HG03196 (cell line): ENCODE measurements around the gene TRA2B.

ENCODE experiments used
- ATAC-seq: cut with Tn5 transposase; IDR thresholded peaks from one replicate; pipeline ENCODE4 v1.9.1; 2021; ENCODE audit not compliant: unreplicated experiment

Gene TRA2B

DNA sequence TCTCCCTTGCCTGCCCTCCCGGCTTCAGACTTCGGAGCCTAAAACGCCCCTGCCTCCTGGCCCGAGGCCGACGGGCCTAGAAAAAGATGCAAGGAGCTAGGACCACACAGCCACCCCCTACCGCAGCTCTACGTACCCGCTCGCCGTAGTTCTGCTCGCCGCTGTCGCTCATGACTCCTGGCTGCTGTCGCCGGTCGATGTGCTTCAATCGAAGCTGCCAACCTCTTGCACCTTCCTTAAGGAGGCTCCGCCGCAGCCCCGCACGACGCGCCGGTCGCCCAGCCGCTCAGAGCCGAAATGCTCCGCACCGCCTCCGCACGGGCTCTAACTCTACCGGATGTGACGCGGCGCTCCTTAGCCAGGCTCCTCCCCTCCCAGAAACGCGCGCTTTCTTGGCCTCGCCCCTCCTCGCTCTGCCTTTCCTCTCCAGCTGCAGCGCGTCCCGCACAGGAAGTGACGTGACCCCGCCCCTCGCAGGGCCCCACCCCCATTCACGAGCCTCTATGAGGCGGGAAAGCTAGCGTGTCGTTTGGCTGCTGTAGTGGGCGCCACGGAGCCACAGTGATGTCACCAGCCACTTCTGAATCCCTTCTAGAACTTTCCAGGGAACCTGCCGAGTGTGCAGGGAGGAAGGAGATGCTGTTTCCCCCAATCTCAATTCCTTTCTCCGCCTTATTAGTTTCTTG, at the start of gene TRA2B:
Gene TRA2B (minus strand): TSS at position 326 of the 686 bp plus-strand sequence. CDS start 154 bp downstream, at position 172.
- peak; percentile 95 for ATAC-seq

DNA sequence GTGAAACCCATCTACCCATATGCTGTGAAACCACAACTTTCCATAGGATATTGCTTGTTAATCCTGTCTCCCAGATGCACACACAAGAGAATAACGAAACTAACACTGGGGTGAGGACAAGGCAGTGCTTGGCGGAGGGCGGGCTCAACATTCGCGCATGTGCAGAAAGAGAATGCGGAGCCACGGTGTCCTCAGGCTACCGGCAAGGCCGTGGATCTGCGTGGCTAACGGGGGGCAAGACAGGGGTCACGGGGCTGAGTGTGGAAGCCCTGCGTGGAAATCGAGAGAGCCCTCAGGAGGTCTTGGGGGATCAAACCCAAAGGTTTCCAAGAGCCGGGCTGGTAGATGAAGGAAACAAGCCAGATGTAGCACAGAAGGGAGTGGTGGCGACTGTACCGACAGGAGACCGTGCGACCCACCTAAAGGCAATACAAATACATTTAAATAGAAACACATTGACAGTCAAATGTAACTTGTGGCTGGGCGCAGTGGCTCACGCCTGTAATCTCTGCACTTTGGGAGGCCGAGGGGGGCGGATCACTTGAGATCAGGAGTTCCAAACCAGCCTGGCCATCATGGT, 48.5 kb upstream of the TRA2B start:
- no peak for ATAC-seq

- ATAC-seq: no peak
Observed at GRCh38 chr3:185984203-185984602, 46.4 kb upstream of the TRA2B start.

GRCh38 chr3:185983495-185984141, 45.8 kb upstream of the TRA2B start:
- ATAC-seq: no peak

- ATAC-seq: no peak
Observed at GRCh38 chr3:185982632-185983031, 44.8 kb upstream of the TRA2B start.

- ATAC-seq: no peak
Observed at GRCh38 chr3:185981621-185982020, 43.8 kb upstream of the TRA2B start.

GRCh38 chr3:185979721-185980121, 41.9 kb upstream of the TRA2B start:
- ATAC-seq: no peak

- ATAC-seq: no peak
Observed at GRCh38 chr3:185978516-185978915, 40.7 kb upstream of the TRA2B start.

DNA sequence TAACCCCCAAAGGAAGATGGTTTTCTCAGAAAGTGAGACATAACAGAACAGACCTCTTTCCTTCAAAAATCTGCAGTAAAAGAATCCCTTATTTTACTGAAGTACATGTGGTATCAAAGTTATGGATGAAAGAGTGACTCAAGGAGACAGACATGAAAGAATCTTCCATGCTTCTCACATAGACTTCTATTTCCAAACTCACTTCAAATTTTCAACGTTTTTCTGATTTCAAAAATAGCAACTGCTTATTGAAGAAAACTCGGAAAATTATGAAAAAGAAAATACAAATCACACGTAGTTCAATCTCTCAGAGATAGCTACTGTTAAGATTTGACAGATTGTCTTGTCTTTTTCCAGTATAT, 39.8 kb upstream of the TRA2B start:
- no peak for ATAC-seq

- peak; percentile 84 for ATAC-seq
Observed at GRCh38 chr3:185976977-185977678, 39.3 kb upstream of the TRA2B start.

DNA sequence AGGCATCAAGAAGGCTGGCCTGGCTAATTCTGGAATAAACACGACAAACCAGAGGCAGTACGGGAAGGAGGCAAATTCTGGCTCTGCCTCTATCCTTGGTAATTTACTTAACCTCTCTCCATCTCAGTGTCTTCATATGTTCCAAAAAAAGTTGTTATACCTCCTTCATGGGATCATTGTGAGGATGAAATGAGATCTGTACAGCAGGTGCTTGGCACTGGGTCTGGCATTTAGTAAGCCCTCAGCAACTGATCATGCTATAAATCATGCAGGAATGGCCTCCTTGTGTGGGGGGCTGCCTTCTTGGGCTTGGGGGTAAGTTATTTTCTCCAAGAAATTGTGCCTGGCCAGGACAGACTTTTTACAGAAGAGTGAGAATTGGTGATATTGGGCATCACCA, 38.3 kb upstream of the TRA2B start:
- ATAC-seq: no peak

DNA sequence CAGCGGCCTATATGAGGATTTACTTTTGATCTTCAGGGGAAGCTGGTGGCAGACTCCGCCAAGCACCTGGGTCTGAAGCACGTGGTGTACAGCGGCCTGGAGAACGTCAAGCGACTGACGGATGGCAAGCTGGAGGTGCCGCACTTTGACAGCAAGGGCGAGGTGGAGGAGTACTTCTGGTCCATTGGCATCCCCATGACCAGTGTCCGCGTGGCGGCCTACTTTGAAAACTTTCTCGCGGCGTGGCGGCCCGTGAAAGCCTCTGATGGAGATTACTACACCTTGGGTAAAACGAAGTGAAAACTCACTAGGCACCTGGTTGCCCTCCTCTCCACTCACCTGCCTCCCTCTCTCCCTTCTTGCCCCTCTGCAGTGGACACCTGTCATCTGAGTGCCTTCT, 33.8 kb upstream of the TRA2B start:
- ATAC-seq: no peak

DNA sequence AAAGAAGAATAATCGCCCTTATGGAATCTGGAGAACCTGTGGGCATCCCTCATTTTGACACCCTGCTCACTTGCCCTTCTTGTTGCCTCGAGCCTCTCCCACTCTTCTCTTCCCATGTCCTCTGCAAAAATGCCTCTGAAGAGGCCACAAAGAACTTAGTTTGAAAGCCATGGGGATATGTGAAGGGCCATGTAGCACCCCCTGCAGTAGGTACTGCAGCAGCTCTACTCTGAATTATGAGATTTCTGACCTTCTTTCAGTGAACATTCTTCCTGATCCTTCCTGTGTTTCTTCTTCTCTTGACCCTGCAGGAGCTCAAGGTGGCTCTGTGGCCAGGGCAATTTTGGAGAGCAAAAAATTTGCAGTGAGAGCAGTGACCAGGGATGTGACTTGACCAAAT, 30.4 kb upstream of the TRA2B start:
- ATAC-seq: no peak

DNA sequence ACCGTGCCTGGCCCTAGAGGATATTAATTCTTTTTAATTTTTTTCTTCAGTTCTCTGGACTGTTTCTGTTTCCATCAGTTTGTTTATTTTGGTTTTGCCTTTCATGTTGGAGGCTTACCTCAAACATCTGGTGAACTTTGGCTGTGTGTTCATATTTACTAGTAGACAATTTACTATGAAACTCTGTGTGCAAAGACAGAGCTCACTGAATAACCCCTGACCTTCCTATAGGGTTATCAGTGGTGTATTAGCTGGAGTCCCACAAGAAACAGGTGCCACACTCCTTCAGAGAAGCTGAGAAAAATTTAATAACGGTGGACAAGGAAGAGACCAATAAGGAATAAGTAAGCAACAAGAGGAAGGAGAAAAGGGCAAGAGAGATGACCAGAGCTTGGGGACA, 28.8 kb upstream of the TRA2B start:
- no peak for ATAC-seq

DNA sequence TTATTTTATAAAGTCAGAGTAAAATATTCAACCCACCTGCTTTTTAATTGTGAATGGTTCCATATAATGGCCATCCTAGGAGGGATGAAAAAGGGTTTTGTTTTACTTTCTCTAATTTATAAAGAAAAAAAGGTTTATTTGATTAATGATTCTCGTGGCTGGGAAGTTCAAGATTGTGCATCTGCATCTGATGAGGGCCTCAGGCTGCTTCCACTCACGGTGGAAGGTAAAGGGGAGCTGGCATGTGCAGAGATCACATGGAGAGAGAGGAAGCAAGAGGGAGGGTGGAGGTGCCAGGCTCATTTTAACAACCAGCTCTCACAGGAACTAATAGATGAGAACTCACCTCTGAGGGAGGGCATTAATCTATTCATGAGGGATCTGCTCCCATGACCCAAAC, 27.7 kb upstream of the TRA2B start:
- no peak for ATAC-seq

DNA sequence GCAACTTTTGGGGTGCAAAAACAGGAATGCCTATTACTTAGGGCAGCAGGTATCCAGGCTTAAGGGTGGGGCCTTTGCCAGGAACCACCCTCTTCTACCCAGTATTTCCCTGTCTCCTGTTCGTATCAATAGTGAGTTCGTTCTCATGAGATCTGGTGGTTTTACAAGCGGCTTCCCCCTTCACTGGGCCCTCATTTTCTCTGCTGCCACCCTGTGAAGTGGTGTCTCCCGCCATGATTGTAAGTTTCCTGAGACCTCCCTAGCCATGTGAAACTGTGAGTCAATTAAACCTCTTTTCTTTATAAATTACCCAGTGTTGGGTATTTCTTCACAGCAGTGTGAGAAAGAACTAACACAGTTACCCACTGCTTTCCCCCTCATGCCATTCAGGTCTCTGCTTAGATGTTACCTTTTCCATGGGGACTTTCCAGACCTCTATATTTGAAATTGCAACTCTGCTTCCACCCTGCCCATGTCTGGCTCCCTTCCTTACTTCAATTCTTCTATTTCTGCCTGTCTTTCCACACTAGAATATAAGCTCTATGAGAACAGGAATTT, 23.9 kb upstream of the TRA2B start:
- no peak for ATAC-seq

DNA sequence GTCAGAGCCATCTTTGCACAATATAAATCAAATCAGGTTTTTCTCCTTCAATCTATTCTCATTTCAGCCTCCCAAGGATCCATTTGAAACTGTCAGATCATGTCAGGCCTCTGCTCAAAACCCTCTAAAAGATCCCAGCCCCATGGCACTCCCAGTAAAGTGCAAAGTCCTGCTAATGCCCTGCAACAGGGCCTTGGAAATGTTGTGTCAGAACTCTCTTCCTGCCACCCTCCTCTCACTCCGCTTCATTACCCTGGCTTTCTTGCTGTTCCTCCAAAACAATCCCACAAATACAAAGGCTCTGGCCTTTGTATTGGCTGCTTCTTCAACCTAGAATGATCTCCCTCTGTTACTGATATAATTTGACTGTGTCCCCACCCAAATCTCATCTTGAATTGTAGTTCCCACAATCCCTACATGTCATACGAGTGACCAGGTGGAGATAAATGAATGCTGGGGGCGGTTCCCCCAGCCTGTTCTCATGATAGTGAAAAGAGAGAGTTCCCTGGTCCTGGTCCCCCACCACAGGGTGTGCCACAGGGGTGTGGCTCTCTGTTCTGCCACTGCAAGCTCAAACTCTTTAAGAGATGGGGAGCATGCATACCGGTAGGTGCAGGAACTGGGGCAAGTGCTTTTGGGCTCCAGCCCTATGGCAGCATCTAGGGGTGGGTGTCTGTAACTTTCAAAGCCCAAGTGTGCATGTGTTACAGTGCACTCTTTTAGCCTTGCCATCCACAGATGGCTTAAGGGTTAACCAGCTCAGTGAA, 22.9 kb upstream of the TRA2B start:
- no peak for ATAC-seq

DNA sequence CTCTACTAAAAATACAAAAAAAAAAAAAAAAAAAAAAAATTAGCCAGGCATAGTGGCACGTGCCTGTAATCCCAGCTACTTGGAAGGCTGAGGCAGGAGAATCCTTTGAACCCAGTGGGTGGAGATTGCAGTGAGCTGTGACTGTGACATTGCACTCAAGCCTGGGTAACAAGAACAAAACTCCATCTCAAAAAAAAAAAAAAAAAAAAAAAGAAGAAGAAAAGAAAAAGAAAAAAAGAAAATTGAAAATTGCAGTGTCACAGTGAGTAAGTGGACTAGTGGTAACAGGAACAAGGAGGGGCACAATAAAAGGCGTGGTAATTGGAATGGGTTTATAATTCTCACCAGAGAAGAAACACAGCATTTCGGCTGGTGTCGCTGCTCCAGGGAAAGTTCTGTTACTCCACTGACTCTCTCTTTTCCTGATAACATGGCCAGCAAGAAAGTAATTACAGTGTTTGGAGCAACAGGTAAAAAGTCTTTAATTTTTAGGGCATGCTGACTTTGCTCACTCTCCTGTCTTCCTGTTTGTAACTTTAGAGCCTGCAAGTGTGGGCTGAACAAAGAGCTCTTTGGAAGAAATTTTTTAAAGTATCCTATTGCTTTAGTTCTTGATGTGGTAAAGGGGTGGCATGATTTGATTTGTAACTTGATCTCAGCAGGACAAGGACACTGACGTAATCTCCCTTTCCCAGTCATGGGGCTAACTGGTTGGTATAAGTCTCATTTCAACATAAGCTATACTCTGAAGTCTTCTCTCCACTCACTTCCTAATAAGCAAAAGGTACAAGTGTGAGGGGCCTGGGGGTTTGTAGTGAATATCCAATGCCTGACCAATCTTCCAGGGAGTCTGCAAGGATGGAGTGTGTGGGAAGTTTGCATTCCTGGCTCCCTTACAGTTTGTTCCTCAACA, 22.1 kb upstream of the TRA2B start:
- ATAC-seq: no peak

- no peak for ATAC-seq
Observed at GRCh38 chr3:185958626-185959025, 20.8 kb upstream of the TRA2B start.

- ATAC-seq: no peak
Observed at GRCh38 chr3:185956244-185956643, 18.4 kb upstream of the TRA2B start.
